ENCODE results near the gene LPAR6.
A peak's percentile ranks its signal among the peaks of the same experiment; 100 is the strongest.

Gene LPAR6

DNA sequence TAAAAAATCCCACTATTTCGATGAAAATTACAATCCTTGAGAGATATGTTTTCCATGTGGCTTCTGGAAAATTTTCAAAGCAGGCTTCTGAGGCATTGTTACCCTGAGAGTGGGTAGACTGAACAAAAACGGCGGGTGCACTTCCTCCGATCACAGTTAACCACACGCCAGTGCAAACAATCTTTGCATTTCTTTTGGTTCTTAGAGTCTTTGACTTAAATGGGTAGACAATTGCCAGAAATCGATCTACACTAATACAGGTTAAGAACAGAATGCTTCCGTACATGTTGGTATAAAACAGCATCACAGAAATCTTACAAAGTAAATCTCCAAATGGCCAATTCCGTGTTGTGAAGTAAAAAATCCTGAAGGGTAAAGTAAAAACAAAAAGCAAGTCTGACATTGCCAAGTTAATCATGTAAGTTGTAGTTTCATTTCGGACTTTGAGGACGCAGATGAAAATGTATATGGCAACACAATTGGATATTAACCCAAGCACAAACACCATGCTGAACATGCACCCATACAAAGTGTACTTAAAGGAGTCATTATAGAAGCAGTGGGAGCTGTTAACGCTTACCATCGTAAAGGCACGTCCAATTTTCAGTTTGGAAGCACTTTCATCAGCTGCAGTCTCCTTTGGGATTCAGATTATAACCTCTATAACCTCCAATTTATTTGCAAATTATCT lies 927 bp downstream of the LPAR6 start:
- DNase-seq: peak in 1 of 2 donors; percentile 52

DNA sequence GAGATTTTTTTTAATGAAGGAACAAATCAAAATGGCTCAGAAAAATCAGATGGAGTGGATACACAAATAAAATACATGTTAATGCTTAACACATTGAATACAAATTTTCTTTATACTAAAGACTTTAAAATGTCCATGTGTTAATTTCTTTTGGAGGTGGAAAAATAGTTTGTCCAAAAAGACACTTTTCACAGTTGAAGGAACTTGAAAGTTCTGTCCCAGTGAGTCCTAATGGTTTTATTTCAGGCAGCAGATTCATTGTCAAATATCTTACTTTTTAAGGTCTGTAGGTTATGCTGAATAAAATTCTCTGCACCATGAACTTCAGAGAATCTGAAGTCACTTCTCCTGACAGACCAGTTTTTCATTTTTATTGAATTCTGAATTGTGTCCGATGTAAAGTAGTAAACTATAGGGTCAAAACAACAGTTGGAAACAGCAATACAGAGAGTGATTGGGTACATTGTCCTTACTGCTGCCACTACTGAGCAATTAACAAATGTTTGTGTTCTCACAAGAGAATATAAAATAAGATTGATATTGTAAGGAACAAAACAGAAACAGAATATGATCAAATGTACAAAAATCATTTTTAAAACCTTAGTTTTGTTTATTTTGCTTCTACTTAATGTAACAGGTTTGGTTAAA lies 1.6 kb downstream of the LPAR6 start:
- no peak for DNase-seq

DNA sequence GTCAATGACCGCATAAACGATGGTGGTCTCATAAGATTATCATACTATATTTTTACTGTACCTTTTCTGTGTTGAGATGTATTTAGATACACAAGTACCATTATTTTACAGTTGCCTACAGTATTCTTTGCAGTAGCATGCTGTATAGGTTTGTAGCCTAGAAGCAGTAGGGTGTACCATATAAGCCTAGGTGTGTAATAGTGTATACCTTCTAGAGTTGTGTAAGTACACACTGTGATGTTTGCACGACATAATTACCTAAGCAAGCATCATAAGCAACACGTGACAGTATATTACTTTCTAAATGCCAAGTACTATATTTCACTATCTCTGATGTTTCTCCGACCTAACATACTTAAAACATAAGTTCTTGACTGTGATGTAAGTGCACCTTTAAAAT lies 2.7 kb downstream of the LPAR6 start:
- peak in 1 of 2 donors; percentile 51 for DNase-seq

DNA sequence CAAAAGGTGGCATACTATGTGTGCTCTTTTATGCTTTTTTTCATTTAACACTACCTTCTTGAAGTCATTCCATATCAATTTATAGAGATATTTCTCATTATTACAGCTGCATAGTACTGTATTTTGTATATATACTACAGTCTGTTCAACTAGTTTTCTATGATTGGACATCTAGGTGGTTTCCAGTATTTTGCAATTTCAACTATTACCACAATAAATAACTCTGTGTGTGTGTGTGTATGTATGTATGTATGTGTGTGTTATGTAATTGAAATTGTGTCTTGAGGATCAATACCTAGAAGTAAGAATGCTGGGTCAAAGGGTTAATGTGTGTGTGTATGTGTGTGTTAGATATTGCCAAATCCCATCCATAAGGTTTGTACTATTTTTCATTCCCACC lies 7.0 kb downstream of the LPAR6 start:
- DNase-seq: no peak

DNA sequence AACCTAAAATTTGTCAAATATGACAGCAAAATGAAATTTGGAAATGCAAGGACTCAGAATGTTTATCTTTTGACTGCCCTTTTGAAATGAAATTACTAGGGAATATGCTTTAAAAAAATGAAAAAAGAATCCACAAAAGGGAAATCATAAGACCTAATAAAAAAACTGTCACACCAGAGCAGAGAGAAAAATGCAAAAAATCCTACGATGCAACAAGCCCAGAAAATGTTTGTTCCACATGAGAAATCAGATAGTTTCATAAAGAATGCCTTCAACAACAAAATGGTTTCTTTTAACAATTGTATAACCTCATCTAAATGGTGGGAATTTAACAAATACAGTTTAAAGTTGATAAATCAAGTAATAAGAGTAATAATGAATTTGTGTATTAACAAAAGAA lies 8.0 kb downstream of the LPAR6 start:
- no peak for DNase-seq

DNA sequence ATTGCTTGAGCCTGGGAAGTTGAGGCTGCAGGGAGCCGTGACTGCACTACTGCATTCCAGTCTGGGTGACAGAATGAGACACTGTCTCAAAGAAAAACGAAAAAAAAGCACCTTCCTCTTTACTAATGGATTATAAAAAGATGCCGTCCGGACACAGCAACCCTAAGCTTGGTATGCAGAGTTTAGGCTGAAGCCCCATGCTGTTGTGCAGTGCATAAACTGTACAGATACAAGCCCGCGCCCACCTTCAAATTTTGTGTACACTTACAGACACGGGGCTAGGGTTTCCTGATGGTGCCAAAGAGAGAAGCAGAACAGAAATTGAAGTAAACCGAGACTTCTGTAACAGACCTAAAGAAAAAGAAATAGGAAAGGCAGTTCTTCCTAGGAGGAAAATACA lies 9.0 kb downstream of the LPAR6 start:
- DNase-seq: no peak

DNA sequence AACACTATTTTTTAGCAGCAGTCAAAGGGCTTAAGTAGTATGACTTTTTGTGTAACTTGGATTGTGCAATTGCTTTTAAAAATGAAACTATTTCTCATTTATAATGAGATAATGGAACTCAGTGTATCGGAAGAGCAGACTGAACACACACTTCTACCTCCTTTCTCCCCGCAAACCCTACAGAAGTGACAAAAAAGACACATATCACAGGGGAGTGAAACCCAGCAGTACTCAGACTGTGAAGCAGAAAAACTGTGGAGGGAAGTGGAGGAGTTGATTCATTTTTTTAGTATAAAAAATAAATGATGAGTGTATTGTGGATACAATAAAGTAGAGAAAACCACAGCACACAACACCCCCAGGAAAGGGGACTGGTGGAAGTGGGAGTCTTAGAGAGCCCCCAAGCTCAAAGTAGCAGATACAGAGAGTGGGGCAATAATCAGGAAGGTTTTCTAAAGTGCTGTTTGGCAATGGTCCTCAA lies 9.7 kb downstream of the LPAR6 start:
- peak in 1 of 2 donors; percentile 56 for DNase-seq

DNA sequence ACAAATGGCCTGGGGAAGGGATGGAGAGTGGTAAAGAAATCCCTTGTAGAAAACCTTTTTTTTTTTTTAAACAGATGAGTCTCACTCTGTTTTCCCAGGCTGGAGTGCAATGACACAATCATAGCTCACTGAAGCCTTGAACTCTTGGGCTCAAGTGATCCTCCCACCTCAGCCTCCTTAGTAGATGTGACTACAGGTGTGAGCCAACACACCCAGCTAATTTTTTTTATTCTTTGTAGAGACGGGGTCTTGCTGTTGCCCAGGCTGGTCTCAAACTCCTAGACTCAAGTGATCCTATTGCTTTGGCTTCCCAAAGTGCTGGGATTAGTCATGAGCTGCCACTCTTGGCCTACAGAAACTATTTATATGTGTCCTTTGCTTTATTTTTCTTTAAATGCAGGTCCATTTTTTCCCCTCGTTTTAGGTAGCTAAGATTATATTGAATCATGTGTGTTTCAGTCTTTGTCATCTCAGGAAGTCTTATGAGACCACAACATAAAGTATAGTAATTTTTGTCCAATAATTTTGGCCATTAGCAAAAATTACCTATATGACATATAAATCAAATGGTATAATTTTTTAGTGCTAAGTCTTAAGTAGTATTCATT lies 10.5 kb downstream of the LPAR6 start:
- DNase-seq: no peak

GRCh38 chr13:48401480-48401879 lies 11.4 kb downstream of the LPAR6 start:
- DNase-seq: peak in 1 of 2 donors; percentile 38

DNA sequence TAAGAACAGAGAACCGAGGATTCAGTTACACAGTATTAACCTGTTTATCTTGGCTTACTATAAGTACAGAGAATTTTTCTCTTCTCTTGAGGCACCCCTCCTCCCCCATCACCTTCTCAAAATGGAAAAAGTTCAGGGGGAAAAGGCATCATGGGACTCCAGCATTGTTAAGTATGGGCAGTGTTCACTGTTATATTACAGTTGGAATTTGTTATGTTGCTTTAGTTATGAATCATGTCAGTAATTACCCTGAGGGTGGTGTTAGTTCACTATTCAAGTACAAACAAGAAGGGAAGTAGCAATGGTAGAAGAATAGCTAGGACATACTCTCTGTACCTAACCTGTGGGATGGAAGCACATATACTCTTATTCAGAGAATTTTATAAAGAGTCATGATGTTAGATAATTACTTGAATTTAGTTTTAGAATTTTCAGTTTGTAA lies 12.0 kb downstream of the LPAR6 start:
- DNase-seq: peak in 1 of 2 donors; percentile 37

- DNase-seq: no peak
Observed at GRCh38 chr13:48400090-48400694, 12.7 kb downstream of the LPAR6 start.

DNA sequence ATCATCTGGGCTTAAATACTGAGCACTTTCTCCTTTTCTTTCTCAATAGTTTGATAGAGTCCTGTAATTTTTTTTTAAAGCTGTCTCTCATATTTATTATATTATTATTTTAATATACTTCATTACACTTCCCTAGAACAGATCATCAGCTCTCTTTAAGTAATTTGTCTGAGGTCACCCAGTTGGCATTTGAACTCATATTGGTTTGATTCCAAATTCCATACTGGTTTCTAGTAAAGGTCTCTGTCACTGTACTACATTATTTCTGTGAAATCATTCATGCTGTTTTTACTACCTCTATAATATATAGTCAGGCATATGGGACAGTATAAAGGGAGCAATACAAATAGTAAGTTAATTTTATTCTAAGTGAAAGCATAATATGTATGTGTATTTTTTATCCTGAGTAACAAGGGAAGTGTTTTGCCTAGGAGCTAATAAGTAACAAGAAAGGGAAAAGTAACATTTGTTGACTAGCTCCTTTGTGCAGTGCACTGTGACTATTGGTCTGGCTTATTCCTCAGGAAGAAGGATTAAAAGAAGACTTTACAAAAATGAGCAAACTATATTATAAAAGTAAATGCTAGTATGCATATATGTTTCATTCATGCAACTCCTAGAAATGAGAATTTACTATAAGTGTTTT lies 14.3 kb downstream of the LPAR6 start:
- DNase-seq: no peak

DNA sequence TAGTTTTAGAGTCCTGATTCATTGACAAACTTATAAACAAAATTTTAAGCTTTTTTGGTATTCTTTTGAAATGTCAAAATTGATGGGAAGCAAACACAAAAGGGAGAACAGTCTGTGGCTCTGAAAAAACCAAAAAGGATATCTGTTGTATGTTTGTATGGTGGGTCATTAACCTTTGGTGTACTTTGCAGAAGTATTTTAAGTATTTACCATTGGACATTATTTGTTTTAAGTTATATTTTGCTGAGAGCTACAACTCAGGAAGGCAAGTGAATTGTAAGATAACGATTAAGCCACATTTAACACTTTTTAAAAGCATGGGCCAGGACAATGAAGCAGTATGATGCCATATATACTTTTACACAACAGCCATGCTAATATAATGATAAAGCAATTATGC lies 15.2 kb downstream of the LPAR6 start:
- DNase-seq: no peak

GRCh38 chr13:48393698-48394085 lies 19.2 kb downstream of the LPAR6 start:
- DNase-seq: no peak

DNA sequence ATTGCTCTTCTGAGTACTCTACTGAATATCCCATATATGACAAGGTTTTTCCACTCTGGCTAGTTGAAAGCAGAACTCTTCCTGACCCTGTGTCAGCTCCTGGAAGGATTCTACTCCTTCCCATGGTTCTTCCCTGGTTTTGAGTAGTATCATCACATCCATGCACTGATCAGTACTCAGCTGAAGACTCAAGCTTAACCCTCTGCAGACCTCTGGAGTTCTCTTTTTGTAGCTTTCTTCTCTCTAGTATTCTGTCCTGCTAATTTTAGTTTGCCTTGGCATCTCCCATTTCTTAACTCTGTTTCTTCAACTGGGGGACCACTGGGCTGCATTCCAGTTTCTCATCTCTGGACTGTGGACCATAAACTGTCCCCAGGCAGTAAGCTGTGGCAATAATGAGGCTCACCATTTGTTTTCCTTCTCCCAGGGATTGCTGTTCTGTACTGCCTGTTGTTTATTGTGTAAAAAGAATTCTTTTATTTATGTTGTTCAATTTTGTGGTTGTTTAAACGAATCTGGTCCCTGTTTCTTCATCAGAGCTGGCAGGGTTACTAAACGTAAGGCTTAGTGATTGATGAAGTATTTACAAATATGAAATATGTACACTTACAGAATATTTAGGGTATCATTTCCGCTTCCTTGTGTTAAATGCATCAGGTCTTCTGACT lies 19.7 kb downstream of the LPAR6 start:
- no peak for DNase-seq

DNA sequence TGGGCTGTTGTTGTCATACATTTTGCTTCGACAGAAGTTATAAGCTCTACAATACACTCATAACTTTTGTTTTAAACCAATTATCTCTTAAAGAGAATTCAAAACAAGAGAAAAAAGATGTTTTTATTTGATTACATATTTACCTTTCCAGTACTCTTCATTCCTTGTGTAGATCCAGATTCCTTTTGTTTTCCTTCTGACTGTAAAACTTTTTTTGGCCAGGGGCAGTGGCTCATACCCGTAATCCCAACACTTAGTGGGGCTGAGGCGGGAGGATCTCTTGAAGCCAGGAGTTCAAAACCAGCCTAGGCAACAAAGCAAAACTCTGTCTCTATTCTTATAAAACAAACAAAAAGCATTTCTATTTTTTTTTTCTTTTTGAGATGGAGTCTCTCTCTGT lies 21.7 kb downstream of the LPAR6 start:
- no peak for DNase-seq

DNA sequence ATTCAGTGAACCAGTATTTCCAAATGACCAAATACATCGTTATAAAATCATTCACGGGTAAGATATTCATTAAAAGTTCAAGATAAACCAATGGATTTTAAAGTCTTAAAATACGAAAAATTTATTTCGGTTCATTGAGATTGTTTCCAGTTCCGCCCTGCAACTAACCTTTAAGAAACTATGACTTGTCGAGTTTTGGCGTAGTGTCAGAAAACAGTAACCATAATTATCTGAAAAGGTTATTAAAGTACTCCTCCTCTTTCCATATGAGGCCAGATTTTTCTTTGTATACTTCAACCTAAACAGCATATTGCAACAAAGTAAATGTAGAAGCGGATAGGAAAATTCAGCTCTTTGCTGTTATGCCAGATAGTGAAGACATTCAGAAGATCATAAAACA lies 26.1 kb downstream of the LPAR6 start:
- DNase-seq: no peak

DNA sequence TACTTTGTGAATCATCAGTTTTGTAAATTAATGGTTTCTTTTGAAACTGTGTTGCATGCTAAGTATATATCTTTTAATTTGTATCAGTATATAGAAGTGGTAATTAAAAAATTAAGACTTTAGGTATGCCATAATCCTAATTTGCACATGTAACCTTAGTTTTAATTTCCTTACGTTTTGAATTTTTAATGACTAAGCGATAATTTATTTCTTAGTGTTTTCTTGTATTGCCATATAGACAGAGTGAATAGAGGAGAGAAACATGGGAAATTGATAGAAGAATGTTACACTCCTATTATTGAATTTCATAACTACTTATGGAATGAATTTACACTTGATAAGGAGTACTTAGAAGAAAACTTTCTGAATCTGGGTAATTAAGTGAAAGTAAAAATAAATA lies 29.5 kb downstream of the LPAR6 start:
- no peak for DNase-seq

DNA sequence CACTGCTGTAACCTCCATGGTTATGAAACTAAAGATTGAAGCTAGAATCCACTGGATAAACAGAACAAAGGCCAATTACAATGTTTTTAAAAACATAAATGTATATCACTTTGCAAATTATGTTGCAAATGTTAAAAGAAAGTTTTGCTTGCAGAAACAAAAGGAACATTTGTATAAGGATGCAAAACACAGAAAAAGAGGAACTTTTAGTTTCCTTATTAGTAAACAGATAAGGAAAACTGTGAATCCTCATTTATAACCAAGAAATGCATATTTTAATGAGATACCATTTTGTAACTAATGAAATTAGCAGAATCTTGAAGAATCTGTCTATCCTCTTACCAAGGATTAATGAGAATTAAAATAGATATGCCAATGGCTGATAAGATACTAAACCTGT lies 32.3 kb downstream of the LPAR6 start:
- no peak for DNase-seq

DNA sequence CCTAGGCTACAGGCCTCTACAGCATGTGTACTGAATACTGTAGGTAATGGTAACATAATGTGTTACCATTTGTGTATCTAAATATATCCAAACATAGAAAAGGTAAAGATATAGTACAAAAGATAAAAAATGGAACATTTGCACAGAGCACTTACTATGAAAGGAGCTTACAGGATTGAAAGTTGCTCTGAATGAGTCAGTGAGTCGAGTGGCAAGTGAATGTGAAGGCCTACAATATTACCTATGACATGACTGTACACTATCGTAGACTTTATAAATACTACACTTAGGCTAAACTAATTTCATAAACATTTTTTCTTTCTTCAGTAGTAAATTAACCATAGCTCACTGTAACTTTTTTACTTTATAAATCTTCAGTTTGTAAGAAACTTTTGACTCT lies 35.1 kb downstream of the LPAR6 start:
- no peak for DNase-seq

DNA sequence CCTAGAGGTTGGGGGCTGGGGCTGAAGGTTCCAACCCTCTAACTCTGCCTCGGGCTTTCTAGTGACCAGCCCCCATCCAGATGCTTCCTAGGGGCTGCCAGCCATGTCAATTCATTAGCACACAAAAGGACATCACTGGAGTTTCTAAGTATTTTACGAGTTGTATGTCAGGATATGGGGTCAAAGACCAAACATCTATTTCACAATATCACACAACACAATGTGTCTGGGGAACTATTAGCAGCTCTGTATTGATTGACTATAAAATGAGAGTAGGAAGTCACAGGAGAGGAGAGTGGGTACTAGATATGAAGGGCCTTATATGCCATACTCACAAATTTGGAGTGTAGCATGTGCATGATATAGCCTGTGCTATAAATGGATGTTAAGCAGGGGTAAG lies 42.1 kb downstream of the LPAR6 start:
- no peak for DNase-seq

- no peak for DNase-seq
Observed at GRCh38 chr13:48369988-48370387, 42.9 kb downstream of the LPAR6 start.
